Caco-2 (cell line): ENCODE results near the gene RUVBL1. TPM values are rescaled to one million over a fixed set of nuclear protein-coding genes. Genes with fewer than 3 reads are reported as not detected.

Experiments used
- BruUV-seq: library from RNA; stranded (reverse); fragments of 400-500 nt; replicated peaks from 2 replicates; lab custom pipeline; 2021; lab: Mats Ljungman, UMichigan
- CTCF ChIA-PET: fragments of 300-600 bp; sonication (Branson Sonifier 250); formaldehyde crosslinking; loops from one replicate; lab custom pipeline; 2022; ENCODE audit warnings: antibody characterized with exemption; lab: Charles Lee
- POLR2A ChIA-PET: fragments of 300-600 bp; sonication (Branson Sonifier 250); formaldehyde crosslinking; loops from one replicate; lab custom pipeline; 2022; ENCODE audit warnings: antibody characterized with exemption; lab: Charles Lee
- DNase-seq, 2 experiments: peaks; one replicate each; pipeline versions ENCODE4 v3.0.0 to v3.0.0-alpha.2; 2020 to 2022
- H3K27me3 ChIP-seq: replicated peaks from 2 replicates; pipeline ENCODE4 v1.6.0; 2011; ENCODE audit warnings: low read length; ENCODE audit not compliant: control insufficient read depth, insufficient read depth
- H3K36me3 ChIP-seq: 2 replicates; pipeline ENCODE4 v1.5.1; 2011; ENCODE audit warnings: low read length; ENCODE audit not compliant: control insufficient read depth, insufficient read depth
- H3K4me1 ChIP-seq: fragments of 250-450 bp; sonication (Bioruptor Pico); 2 replicates; pipeline ENCODE4 v1.5.1; 2020; ENCODE audit warnings: mild to moderate bottlenecking
- H3K4me3 ChIP-seq: 2 replicates; pipeline ENCODE4 v1.5.1; 2011; ENCODE audit warnings: low read depth, mild to moderate bottlenecking, control low read depth, low read length
- H3K9me3 ChIP-seq: fragments of 250-450 bp; sonication (Bioruptor Pico); 2 replicates; pipeline ENCODE4 v1.5.1; 2020; ENCODE audit warnings: mild to moderate bottlenecking, moderate library complexity
- H3K27ac Mint-ChIP-seq: one replicate; pipeline ENCODE4 v1.8.0; 2022; ENCODE audit warnings: mixed read lengths; ENCODE audit not compliant: unreplicated experiment
- H3K27me3 Mint-ChIP-seq: one replicate; pipeline ENCODE4 v1.8.0; 2022; ENCODE audit warnings: mixed read lengths; ENCODE audit not compliant: insufficient read depth, unreplicated experiment
- H3K36me3 Mint-ChIP-seq: one replicate; pipeline ENCODE4 v1.8.0; 2022; ENCODE audit warnings: mild to moderate bottlenecking, mixed read lengths; ENCODE audit not compliant: insufficient read depth, unreplicated experiment
- H3K4me1 Mint-ChIP-seq: one replicate; pipeline ENCODE4 v1.8.0; 2022; ENCODE audit warnings: low read depth, mixed read lengths; ENCODE audit not compliant: unreplicated experiment
- H3K4me3 Mint-ChIP-seq: one replicate; pipeline ENCODE4 v1.8.0; 2022; ENCODE audit warnings: mild to moderate bottlenecking, moderate library complexity, mixed read lengths; ENCODE audit not compliant: unreplicated experiment
- H3K9me3 Mint-ChIP-seq: one replicate; pipeline ENCODE4 v1.8.0; 2022; ENCODE audit warnings: mixed read lengths; ENCODE audit not compliant: unreplicated experiment
- CTCF ChIP-seq, 2 experiments: fragments of 200-600 bp in 1 of 2; IDR thresholded peaks; 1 replicate in 1 of 2; 2 replicates in 1 of 2; pipeline versions ENCODE4 v1.5.1 to v1.8.0; 2011 to 2022; ENCODE audit warnings: antibody characterized with exemption in 1 of 2, control low read depth in 1 of 2, inconsistent platforms in 1 of 2, low read depth in 1 of 2, low read length in 1 of 2, mild to moderate bottlenecking in 1 of 2, moderate library complexity in 1 of 2; ENCODE audit not compliant: insufficient read depth in 1 of 2, severe bottlenecking in 1 of 2, unreplicated experiment in 1 of 2
- intact Hi-C: fragments of 100-400 bp; cut with micrococcal nuclease; formaldehyde crosslinking; loops from one replicate; pipeline ENCODE4 v1.10.0; 2022; ENCODE audit not compliant: unreplicated experiment
- total RNA-seq: library from RNA; stranded (reverse); gene quantifications from 2 replicates; pipeline ENCODE4 v1.2.3, GENCODE V29; 2022

Gene RUVBL1
- total RNA-seq, 1 experiment from 2014 or later: 56.4 TPM

- intact Hi-C loops: no loop called here
- H3K9me3 ChIP-seq: no peaks in the 10 kb centered on the region
- ChIA-PET CTCF (interaction anchor here (1.0 kb wide), 1 partner anchor 32 kb away, joined by 3 read pairs; no protein-coding TSS in a partner anchor), POLR2A (no interaction called here)
- H3K27me3 ChIP-seq: no peaks in the 10 kb centered on the region
- no peaks in the 10 kb centered on the region for H3K27me3 Mint-ChIP-seq
- BruUV-seq: no TSS peak
- no peak overlapping the region for H3K4me3 Mint-ChIP-seq
- no peak overlapping the region for H3K4me3 ChIP-seq
- H3K36me3 ChIP-seq: no peaks in the 10 kb centered on the region
- no peak for TF ChIP-seq CTCF (IDR thresholded peaks at IDR 0.05; ENCODE audit: insufficient read depth in 1 of 2, low read depth in 1 of 2, low read length in 1 of 2, severe bottlenecking in 1 of 2, unreplicated experiment in 1 of 2)
- peaks cover 14% of the 10 kb centered on the region for H3K36me3 Mint-ChIP-seq
- H3K9me3 Mint-ChIP-seq: no peaks in the 10 kb centered on the region
- no peak for DNase-seq
- peak overlapping the region; percentile 18 for H3K27ac Mint-ChIP-seq
- peaks cover 13% of the 10 kb centered on the region for H3K4me1 Mint-ChIP-seq
- peaks cover 6% of the 10 kb centered on the region; the same call in 1 of the 2 replicates for H3K4me1 ChIP-seq
Measured at GRCh38 chr3:128127236-128127635, 3.6 kb upstream of the RUVBL1 start.

- Histone ChIP-seq H3K4me1 (peaks cover 6% of the 10 kb centered on the region; the same call in 1 of the 2 replicates), H3K4me3 (peak overlapping the region; percentile 97), H3K36me3 (no peaks in the 10 kb centered on the region), H3K27me3 (no peaks in the 10 kb centered on the region), H3K9me3 (no peaks in the 10 kb centered on the region)
- H3K9me3 Mint-ChIP-seq: no peaks in the 10 kb centered on the region
- no TSS peak for BruUV-seq
- ChIA-PET POLR2A (interaction anchor here (1.8 kb wide), 1 partner anchor 30 kb away, joined by 14 read pairs; the partner anchor contains the start of gene EEFSEC), CTCF (interaction anchor here (1.0 to 1.6 kb wide), 4 partner anchors 10 to 30 kb away, joined by 3 to 10 read pairs (median 5); no protein-coding TSS in a partner anchor)
- no peak for DNase-seq
- H3K4me3 Mint-ChIP-seq: peak overlapping the region; percentile 94
- H3K36me3 Mint-ChIP-seq: peaks cover 14% of the 10 kb centered on the region
- H3K4me1 Mint-ChIP-seq: peaks cover 18% of the 10 kb centered on the region
- TF ChIP-seq CTCF (IDR thresholded peaks at IDR 0.05; ENCODE audit: insufficient read depth in 1 of 2, low read depth in 1 of 2, low read length in 1 of 2, severe bottlenecking in 1 of 2, unreplicated experiment in 1 of 2): no peak
- intact Hi-C loops: loop anchor here (1.0 kb wide), 1 partner anchor 30 kb away; the partner anchor contains the start of gene EEFSEC
- no peaks in the 10 kb centered on the region for H3K27me3 Mint-ChIP-seq
- H3K27ac Mint-ChIP-seq: peak overlapping the region; percentile 96
Measured at GRCh38 chr3:128123156-128123537, 465 bp downstream of the RUVBL1 start.

- TF ChIP-seq CTCF (IDR thresholded peaks at IDR 0.05; ENCODE audit: insufficient read depth in 1 of 2, low read depth in 1 of 2, low read length in 1 of 2, severe bottlenecking in 1 of 2, unreplicated experiment in 1 of 2): no peak
- peaks cover 11% of the 10 kb centered on the region for H3K4me1 Mint-ChIP-seq
- no peak overlapping the region for H3K27ac Mint-ChIP-seq
- no peaks in the 10 kb centered on the region for H3K27me3 Mint-ChIP-seq
- H3K4me3 Mint-ChIP-seq: peak overlapping the region; percentile 94
- H3K36me3 ChIP-seq: no peaks in the 10 kb centered on the region
- CTCF ChIA-PET: no interaction called here
- BruUV-seq: no TSS peak
- H3K27me3 ChIP-seq: no peaks in the 10 kb centered on the region
- POLR2A ChIA-PET: no interaction called here
- H3K36me3 Mint-ChIP-seq: peaks cover 20% of the 10 kb centered on the region
- DNase-seq: no peak
- no peaks in the 10 kb centered on the region for H3K9me3 Mint-ChIP-seq
- H3K4me3 ChIP-seq: no peak overlapping the region
- intact Hi-C loops: no loop called here
- H3K9me3 ChIP-seq: no peaks in the 10 kb centered on the region
- H3K4me1 ChIP-seq: peaks cover 6% of the 10 kb centered on the region; the same call in 1 of the 2 replicates
Measured at GRCh38 chr3:128122013-128122412, 1.6 kb downstream of the RUVBL1 start.
